GM19463 (cell line): Measurements from ENCODE around the gene SH3TC1.
A peak's percentile ranks its signal among the peaks of the same experiment; 100 is the strongest.

Experiments used
- ATAC-seq: cut with Tn5 transposase; IDR thresholded peaks from one replicate; pipeline ENCODE4 v1.9.1; 2021; ENCODE audit warnings: mild to moderate bottlenecking, moderate library complexity; ENCODE audit not compliant: unreplicated experiment

SH3TC1 gene

GRCh38 chr4:8228319-8229250 lies 29.5 kb downstream of the SH3TC1 start:
- peak; percentile 80 for ATAC-seq

- no peak for ATAC-seq
Measured at GRCh38 chr4:8229331-8229975, 30.4 kb downstream of the SH3TC1 start.

- no peak for ATAC-seq
Measured at GRCh38 chr4:8230033-8230432, 30.9 kb downstream of the SH3TC1 start.

GRCh38 chr4:8230891-8231290 lies 31.8 kb downstream of the SH3TC1 start:
- ATAC-seq, result no peak

- no peak for ATAC-seq
Measured at GRCh38 chr4:8231551-8232049, 32.5 kb downstream of the SH3TC1 start.

- no peak for ATAC-seq
Measured at GRCh38 chr4:8232748-8233147, 33.7 kb downstream of the SH3TC1 start.

- ATAC-seq, result no peak
Measured at GRCh38 chr4:8233672-8234484, 34.8 kb downstream of the SH3TC1 start.

GRCh38 chr4:8234715-8235114 lies 35.6 kb downstream of the SH3TC1 start:
- no peak for ATAC-seq

- no peak for ATAC-seq
Measured at GRCh38 chr4:8235224-8235623, 36.1 kb downstream of the SH3TC1 start.

GRCh38 chr4:8235686-8236085 lies 36.6 kb downstream of the SH3TC1 start:
- no peak for ATAC-seq

GRCh38 chr4:8236106-8236919 lies 37.2 kb downstream of the SH3TC1 start:
- no peak for ATAC-seq

GRCh38 chr4:8236920-8237195 lies 37.8 kb downstream of the SH3TC1 start:
- ATAC-seq, result no peak

GRCh38 chr4:8237256-8237989 lies 38.3 kb downstream of the SH3TC1 start:
- no peak for ATAC-seq

GRCh38 chr4:8238036-8238511 lies 39.0 kb downstream of the SH3TC1 start:
- no peak for ATAC-seq

- ATAC-seq, result no peak
Measured at GRCh38 chr4:8238515-8239053, 39.5 kb downstream of the SH3TC1 start.

- no peak for ATAC-seq
Measured at GRCh38 chr4:8239226-8239625, 40.1 kb downstream of the SH3TC1 start.

GRCh38 chr4:8239661-8240060 lies 40.6 kb downstream of the SH3TC1 start:
- no peak for ATAC-seq

GRCh38 chr4:8240211-8241041 lies 41.3 kb downstream of the SH3TC1 start:
- ATAC-seq, result no peak
